Measurements from ENCODE around the gene SPATS2L. TPM values are rescaled to one million over a fixed set of nuclear protein-coding genes. Genes with fewer than 3 reads are reported as not detected.

Gene SPATS2L
- total and polyA plus RNA-seq, 2 experiments from 2014 or later, result 118 to 154 TPM

DNA sequence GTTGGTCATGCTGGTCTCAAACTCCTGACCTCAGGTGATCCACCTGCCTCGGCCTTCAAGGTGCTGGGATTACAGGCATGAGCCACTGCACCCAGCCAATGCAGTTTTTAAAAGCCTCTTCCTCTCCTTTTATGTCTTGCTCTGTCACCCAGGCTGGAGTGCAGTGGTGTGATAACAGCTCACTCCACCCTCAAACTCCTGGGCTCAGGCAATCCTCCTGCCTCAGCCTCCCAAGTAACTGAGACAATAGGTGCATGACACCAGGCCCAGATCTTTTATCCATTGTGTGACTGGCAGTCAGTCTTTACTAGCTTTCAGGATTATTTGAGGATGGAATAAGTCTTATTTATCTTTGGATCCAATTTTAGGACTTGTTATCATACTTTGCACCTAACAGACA lies 190.2 kb downstream of the SPATS2L start (continued):
- TF ChIP-seq, protein P1, sequence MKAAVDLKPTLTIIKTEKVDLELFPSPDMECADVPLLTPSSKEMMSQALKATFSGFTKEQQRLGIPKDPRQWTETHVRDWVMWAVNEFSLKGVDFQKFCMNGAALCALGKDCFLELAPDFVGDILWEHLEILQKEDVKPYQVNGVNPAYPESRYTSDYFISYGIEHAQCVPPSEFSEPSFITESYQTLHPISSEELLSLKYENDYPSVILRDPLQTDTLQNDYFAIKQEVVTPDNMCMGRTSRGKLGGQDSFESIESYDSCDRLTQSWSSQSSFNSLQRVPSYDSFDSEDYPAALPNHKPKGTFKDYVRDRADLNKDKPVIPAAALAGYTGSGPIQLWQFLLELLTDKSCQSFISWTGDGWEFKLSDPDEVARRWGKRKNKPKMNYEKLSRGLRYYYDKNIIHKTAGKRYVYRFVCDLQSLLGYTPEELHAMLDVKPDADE (IDR thresholded peaks at IDR 0.05), result no peak
- TF ChIP-seq, protein P2, sequence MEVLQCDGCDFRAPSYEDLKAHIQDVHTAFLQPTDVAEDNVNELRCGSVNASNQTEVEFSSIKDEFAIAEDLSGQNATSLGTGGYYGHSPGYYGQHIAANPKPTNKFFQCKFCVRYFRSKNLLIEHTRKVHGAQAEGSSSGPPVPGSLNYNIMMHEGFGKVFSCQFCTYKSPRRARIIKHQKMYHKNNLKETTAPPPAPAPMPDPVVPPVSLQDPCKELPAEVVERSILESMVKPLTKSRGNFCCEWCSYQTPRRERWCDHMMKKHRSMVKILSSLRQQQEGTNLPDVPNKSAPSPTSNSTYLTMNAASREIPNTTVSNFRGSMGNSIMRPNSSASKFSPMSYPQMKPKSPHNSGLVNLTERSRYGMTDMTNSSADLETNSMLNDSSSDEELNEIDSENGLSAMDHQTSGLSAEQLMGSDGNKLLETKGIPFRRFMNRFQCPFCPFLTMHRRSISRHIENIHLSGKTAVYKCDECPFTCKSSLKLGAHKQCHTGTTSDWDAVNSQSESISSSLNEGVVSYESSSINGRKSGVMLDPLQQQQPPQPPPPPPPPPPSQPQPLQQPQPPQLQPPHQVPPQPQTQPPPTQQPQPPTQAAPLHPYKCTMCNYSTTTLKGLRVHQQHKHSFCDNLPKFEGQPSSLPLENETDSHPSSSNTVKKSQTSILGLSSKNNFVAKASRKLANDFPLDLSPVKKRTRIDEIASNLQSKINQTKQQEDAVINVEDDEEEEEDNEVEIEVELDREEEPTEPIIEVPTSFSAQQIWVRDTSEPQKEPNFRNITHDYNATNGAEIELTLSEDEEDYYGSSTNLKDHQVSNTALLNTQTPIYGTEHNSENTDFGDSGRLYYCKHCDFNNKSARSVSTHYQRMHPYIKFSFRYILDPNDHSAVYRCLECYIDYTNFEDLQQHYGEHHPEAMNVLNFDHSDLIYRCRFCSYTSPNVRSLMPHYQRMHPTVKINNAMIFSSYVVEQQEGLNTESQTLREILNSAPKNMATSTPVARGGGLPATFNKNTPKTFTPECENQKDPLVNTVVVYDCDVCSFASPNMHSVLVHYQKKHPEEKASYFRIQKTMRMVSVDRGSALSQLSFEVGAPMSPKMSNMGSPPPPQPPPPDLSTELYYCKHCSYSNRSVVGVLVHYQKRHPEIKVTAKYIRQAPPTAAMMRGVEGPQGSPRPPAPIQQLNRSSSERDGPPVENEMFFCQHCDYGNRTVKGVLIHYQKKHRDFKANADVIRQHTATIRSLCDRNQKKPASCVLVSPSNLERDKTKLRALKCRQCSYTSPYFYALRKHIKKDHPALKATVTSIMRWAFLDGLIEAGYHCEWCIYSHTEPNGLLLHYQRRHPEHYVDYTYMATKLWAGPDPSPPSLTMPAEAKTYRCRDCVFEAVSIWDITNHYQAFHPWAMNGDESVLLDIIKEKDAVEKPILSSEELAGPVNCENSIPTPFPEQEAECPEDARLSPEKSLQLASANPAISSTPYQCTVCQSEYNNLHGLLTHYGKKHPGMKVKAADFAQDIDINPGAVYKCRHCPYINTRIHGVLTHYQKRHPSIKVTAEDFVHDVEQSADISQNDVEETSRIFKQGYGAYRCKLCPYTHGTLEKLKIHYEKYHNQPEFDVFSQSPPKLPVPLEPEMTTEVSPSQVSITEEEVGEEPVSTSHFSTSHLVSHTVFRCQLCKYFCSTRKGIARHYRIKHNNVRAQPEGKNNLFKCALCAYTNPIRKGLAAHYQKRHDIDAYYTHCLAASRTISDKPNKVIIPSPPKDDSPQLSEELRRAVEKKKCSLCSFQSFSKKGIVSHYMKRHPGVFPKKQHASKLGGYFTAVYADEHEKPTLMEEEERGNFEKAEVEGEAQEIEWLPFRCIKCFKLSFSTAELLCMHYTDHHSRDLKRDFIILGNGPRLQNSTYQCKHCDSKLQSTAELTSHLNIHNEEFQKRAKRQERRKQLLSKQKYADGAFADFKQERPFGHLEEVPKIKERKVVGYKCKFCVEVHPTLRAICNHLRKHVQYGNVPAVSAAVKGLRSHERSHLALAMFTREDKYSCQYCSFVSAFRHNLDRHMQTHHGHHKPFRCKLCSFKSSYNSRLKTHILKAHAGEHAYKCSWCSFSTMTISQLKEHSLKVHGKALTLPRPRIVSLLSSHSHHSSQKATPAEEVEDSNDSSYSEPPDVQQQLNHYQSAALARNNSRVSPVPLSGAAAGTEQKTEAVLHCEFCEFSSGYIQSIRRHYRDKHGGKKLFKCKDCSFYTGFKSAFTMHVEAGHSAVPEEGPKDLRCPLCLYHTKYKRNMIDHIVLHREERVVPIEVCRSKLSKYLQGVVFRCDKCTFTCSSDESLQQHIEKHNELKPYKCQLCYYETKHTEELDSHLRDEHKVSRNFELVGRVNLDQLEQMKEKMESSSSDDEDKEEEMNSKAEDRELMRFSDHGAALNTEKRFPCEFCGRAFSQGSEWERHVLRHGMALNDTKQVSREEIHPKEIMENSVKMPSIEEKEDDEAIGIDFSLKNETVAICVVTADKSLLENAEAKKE (CRISPR knock-in tag; IDR thresholded peaks at IDR 0.05), result no peak
- no peak for TF ChIP-seq EZH2 (IDR thresholded peaks at IDR 0.05; ENCODE audit: low read depth, unreplicated experiment)
- TF ChIP-seq STAT1 (IDR thresholded peaks at IDR 0.05; ENCODE audit: unreplicated experiment), result no peak

DNA sequence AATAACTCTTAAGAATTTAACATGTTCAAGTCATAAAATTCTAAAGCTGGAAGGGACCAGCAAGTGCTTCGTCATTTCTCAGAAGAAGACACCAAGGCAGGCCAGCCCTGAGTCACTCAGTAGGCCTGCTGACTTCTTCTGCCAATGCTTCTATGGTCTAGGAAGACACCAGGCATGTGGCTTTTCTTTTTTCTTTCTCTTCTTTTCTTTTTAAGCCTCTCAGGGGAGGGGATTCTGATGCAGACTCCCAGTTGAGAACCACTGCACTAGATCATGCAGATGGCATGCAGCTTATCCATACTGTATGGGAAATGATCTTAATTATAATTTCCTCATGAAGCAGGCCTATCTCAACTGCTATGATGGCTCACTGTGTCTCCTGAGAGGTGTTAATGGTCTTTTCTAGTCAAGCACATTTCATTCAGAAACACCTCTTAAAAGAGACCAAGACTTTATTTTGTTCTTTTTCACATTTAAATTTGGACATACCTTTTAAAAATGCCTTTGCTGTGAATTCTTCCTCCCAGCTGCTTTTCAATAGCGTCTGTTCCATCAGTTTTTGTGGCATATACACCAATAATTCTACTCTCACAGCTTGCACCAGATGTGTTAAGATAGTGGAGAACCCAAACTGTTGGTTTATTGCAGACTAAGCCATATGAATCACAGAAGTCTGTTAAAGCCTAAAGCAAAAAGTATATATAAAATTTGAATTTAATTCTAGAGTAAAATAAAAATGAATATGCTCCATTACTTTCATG lies 192.1 kb downstream of the SPATS2L start:
- peaks cover 9% of the 10 kb centered on the region; the same call in 2 of the 3 replicates for H3K36me3 Mint-ChIP-seq (ENCODE audit: low read depth)
- H3K4me2 ChIP-seq, result no peak overlapping the region
- no peak overlapping the region for H3K4me3 Mint-ChIP-seq
- no peaks in the 10 kb centered on the region for H3F3A ChIP-seq (replicated peaks; ENCODE audit: low read depth)
- H3K4me1 ChIP-seq (ENCODE audit: insufficient read depth), result no peaks in the 10 kb centered on the region
- DNase-seq (ENCODE audit: low spot score) (no peak), ATAC-seq (no peak)
- no peaks in the 10 kb centered on the region for H3K79me2 ChIP-seq (replicated peaks; ENCODE audit: insufficient read depth)
- H3K9me2 ChIP-seq (ENCODE audit: insufficient read depth), result no peaks in the 10 kb centered on the region
- H3K4me3 ChIP-seq, result no peak overlapping the region
- H2AFZ ChIP-seq, result no peak overlapping the region
- H3K27me3 ChIP-seq (ENCODE audit: insufficient read depth), result no peaks in the 10 kb centered on the region
- no peaks in the 10 kb centered on the region for H3K4me1 Mint-ChIP-seq
- no peaks in the 10 kb centered on the region for H3K27me3 Mint-ChIP-seq (ENCODE audit: insufficient read depth, low read depth, poor library complexity)
- no peak overlapping the region for H3K27ac Mint-ChIP-seq
- no peaks in the 10 kb centered on the region for H4K20me1 ChIP-seq (replicated peaks; ENCODE audit: insufficient read depth)
- H3K27ac ChIP-seq (ENCODE audit: low read depth), result no peak overlapping the region
- peaks cover 2% of the 10 kb centered on the region; the same call in 1 of the 3 replicates for H3K9me3 Mint-ChIP-seq
- H3K36me3 ChIP-seq (ENCODE audit: insufficient read depth), result no peaks in the 10 kb centered on the region
- TF ChIP-seq CREB1 (CRISPR knock-in tag; IDR thresholded peaks at IDR 0.05; ENCODE audit: low read depth) (no peak), NANOG (IDR thresholded peaks at IDR 0.05; ENCODE audit: borderline replicate concordance) (no peak), EZH2phosphoT487 (IDR thresholded peaks at IDR 0.05; ENCODE audit: unreplicated experiment) (no peak), JUNB (IDR thresholded peaks at IDR 0.05; ENCODE audit: unreplicated experiment) (no peak)
- TF ChIP-seq, protein P3, sequence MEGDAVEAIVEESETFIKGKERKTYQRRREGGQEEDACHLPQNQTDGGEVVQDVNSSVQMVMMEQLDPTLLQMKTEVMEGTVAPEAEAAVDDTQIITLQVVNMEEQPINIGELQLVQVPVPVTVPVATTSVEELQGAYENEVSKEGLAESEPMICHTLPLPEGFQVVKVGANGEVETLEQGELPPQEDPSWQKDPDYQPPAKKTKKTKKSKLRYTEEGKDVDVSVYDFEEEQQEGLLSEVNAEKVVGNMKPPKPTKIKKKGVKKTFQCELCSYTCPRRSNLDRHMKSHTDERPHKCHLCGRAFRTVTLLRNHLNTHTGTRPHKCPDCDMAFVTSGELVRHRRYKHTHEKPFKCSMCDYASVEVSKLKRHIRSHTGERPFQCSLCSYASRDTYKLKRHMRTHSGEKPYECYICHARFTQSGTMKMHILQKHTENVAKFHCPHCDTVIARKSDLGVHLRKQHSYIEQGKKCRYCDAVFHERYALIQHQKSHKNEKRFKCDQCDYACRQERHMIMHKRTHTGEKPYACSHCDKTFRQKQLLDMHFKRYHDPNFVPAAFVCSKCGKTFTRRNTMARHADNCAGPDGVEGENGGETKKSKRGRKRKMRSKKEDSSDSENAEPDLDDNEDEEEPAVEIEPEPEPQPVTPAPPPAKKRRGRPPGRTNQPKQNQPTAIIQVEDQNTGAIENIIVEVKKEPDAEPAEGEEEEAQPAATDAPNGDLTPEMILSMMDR (conservative IDR thresholded peaks at IDR 0.05; ENCODE audit: low read depth in 2 of 2), result no peak
- TF ChIP-seq, protein P1 (IDR thresholded peaks at IDR 0.05), result no peak

Measured in GM23338 (cell line).